Neutrophil (primary cell): ENCODE data around the gene ARHGEF37.

Experiments used
- H3K27ac ChIP-seq: fragments of 200-600 bp; sonication (generic); 2 replicates; pipeline ENCODE4 v1.5.1; 2016; ENCODE audit warnings: mild to moderate bottlenecking, moderate library complexity
- H3K27me3 ChIP-seq: fragments of 200-600 bp; sonication (generic); 2 replicates; pipeline ENCODE4 v1.6.0; 2016; ENCODE audit warnings: mild to moderate bottlenecking
- H3K36me3 ChIP-seq: fragments of 200-600 bp; sonication (generic); 2 replicates; pipeline ENCODE4 v1.5.1; 2017
- H3K4me1 ChIP-seq, 2 experiments: fragments of 200-600 bp in 1 of 2; sonication (generic) in 1 of 2; 1 replicate in 1 of 2; 2 replicates in 1 of 2; pipeline versions ENCODE4 v1.5.1 to v1.6.1; 2013 to 2016; ENCODE audit warnings: low read depth in 1 of 2, low read length in 1 of 2, mild to moderate bottlenecking in 1 of 2, moderate library complexity in 1 of 2; ENCODE audit not compliant: control insufficient read depth in 1 of 2, insufficient read depth in 1 of 2
- H3K4me3 ChIP-seq, 2 experiments: fragments of 200-600 bp in 1 of 2; sonication (generic) in 1 of 2; 1 replicate in 1 of 2; 2 replicates in 1 of 2; pipeline ENCODE4 v1.5.1; 2013 to 2016; ENCODE audit warnings: low read depth in 1 of 2, low read length in 1 of 2, mild to moderate bottlenecking in 1 of 2, moderate library complexity in 1 of 2
- H3K9me3 ChIP-seq: fragments of 200-600 bp; sonication (generic); 2 replicates; pipeline ENCODE4 v1.5.1; 2016
- CTCF ChIP-seq: fragments of 200-600 bp; sonication (generic); IDR thresholded peaks from 2 replicates; pipeline ENCODE4 v1.5.1; 2016; ENCODE audit warnings: antibody characterized with exemption

Gene ARHGEF37

GRCh38 chr5:149680810-149681221 lies 99.5 kb downstream of the ARHGEF37 start:
- Histone ChIP-seq H3K36me3 (no peaks in the 10 kb centered on the region), H3K9me3 (no peaks in the 10 kb centered on the region), H3K27ac (peak overlapping the region; percentile 83), H3K4me1 (peaks cover 31 to 34% of the 10 kb centered on the region in 2 experiments), H3K27me3 (no peaks in the 10 kb centered on the region), H3K4me3 (peak overlapping the region in 1 of 2 experiments; percentile 9)
- no peak for TF ChIP-seq CTCF

GRCh38 chr5:149681252-149681651 lies 100.0 kb downstream of the ARHGEF37 start:
- Histone ChIP-seq H3K36me3 (no peaks in the 10 kb centered on the region), H3K27me3 (no peaks in the 10 kb centered on the region), H3K27ac (peak overlapping the region; percentile 83), H3K4me1 (peaks cover 27 to 29% of the 10 kb centered on the region in 2 experiments), H3K4me3 (no peak overlapping the region), H3K9me3 (no peaks in the 10 kb centered on the region)
- no peak for TF ChIP-seq CTCF

- no peak for TF ChIP-seq CTCF
- H3K4me1 ChIP-seq = peaks cover 27 to 30% of the 10 kb centered on the region in 2 experiments
- no peaks in the 10 kb centered on the region for H3K9me3 ChIP-seq
- no peak overlapping the region for H3K4me3 ChIP-seq
- H3K36me3 ChIP-seq = no peaks in the 10 kb centered on the region
- no peaks in the 10 kb centered on the region for H3K27me3 ChIP-seq
- peak overlapping the region; percentile 83 for H3K27ac ChIP-seq
Measured at GRCh38 chr5:149681922-149682321, 100.6 kb downstream of the ARHGEF37 start.

GRCh38 chr5:149682532-149683075 lies 101.3 kb downstream of the ARHGEF37 start:
- H3K27ac ChIP-seq = no peak overlapping the region
- peaks cover 31 to 36% of the 10 kb centered on the region in 2 experiments for H3K4me1 ChIP-seq
- H3K27me3 ChIP-seq = no peaks in the 10 kb centered on the region

GRCh38 chr5:149683964-149684363 lies 102.7 kb downstream of the ARHGEF37 start:
- H3K36me3 ChIP-seq = no peaks in the 10 kb centered on the region

More at GRCh38 chr5:149682532-149683075, 101.3 kb downstream of the ARHGEF37 start:
- Histone ChIP-seq H3K4me3 (no peak overlapping the region), H3K9me3 (no peaks in the 10 kb centered on the region), H3K36me3 (no peaks in the 10 kb centered on the region)
- no peak for TF ChIP-seq CTCF

More at GRCh38 chr5:149683964-149684363, 102.7 kb downstream of the ARHGEF37 start:
- H3K9me3 ChIP-seq = no peaks in the 10 kb centered on the region
- no peak overlapping the region for H3K27ac ChIP-seq
- H3K4me1 ChIP-seq = peaks cover 40 to 43% of the 10 kb centered on the region in 2 experiments
- TF ChIP-seq CTCF = no peak
- no peak overlapping the region for H3K4me3 ChIP-seq
- H3K27me3 ChIP-seq = no peaks in the 10 kb centered on the region
